Peyer's patch (tissue), 4 donors: ENCODE data around the gene USP17L21.
"Not testable (repeated sequence)": the region's sequence is repeated elsewhere in the genome, so short reads cannot be mapped to it uniquely, and the experiment has no call there.

Source experiments
- CTCF ChIP-seq, 6 experiments: fragments of 450-650 bp in 4 of 6; fragments of 200-600 bp in 2 of 6; sonication (generic) in 1 of 6; IDR thresholded peaks; one replicate each; pipeline ENCODE4 v1.5.1; 2017 to 2019; ENCODE audit warnings: antibody characterized with exemption in 6 of 6, mild to moderate bottlenecking in 3 of 6, moderate library complexity in 1 of 6
- POLR2A ChIP-seq, 2 donors: fragments of 450-650 bp; IDR thresholded peaks; one replicate each; pipeline ENCODE4 v1.5.1; 2017; ENCODE audit warnings: antibody characterized with exemption in 2 of 2, mild to moderate bottlenecking in 2 of 2, moderate library complexity in 2 of 2

GRCh38 chr4:9230249-9230648, 32.4 kb upstream of the USP17L21 start:
- TF ChIP-seq POLR2A, CTCF (IDR thresholded peaks at IDR 0.05): not testable (repeated sequence)
